Omental fat pad (tissue), 4 donors: ENCODE results near the gene FLYWCH2. TPM values are rescaled to one million over a fixed set of nuclear protein-coding genes. Genes with fewer than 3 reads are reported as not detected.

Experiments used
- ATAC-seq: fragments of 150-250 bp; one replicate; pipeline ENCODE4 v1.9.1; 2016; ENCODE audit warnings: mild to moderate bottlenecking, moderate library complexity; ENCODE audit not compliant: low FRiP score
- DNase-seq: peaks from one replicate; pipeline ENCODE4 v3.0.0-alpha.2; 2019; ENCODE audit warnings: low spot score
- total RNA-seq, 4 donors: library from RNA; depleted of rRNA; stranded (reverse); fragments of >200 nt; gene quantifications; one replicate each; pipeline ENCODE4 v1.1.0, GENCODE V29; 2016
- TF ChIP-seq, protein P1 (sequence below), 3 donors: fragments of 450-650 bp; IDR thresholded peaks; one replicate each; pipeline ENCODE4 v1.5.1; 2016 to 2017; ENCODE audit warnings: antibody characterized with exemption in 3 of 3, mild to moderate bottlenecking in 3 of 3, moderate library complexity in 2 of 3

Gene FLYWCH2
- total RNA-seq, 4 donors from 2014 or later, result 22.1 to 78.7 (median 37.3) TPM

DNA sequence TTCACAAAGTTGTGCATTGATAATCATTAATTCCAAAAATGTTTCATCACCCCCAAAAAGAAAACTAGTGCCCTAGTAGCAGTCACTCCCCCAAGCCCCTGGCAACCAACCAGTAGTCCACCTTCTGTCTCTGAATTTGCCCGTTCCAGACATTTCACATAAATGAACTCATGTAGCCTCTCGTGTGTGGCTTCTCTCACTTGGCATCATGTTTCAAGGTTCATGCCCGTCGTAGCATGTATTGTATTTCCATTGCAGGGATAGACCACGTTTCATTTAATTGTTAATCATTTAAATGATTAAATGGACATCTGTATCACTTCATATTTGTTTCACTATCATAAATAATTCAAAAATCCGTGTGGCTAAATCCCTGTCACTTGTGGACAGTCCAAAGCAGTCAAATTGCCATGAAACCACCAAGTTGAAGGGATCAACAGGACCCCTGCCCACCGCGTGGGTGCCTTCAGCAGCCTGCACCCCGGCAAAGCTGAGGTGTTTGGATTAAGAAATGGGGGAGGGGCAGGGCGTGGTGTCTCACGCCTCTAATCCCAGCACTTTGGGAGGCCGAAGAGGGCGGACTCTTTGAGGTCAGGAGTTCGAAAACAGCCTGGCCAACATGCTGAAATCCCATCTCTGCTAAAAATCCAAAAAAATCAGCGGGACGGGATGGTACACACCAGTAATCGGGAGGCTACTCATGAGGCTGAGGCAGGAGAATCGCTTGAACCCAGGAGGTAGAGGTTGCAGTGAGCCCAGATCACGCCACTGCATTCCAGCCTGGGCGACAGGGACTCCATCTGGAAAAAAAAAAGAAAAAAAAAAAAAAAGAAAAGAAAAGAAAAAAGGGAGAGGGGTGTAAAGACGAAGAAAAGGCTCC is 8.7 kb upstream of the FLYWCH2 start:
- no peak for ATAC-seq
- no peak for DNase-seq

DNA sequence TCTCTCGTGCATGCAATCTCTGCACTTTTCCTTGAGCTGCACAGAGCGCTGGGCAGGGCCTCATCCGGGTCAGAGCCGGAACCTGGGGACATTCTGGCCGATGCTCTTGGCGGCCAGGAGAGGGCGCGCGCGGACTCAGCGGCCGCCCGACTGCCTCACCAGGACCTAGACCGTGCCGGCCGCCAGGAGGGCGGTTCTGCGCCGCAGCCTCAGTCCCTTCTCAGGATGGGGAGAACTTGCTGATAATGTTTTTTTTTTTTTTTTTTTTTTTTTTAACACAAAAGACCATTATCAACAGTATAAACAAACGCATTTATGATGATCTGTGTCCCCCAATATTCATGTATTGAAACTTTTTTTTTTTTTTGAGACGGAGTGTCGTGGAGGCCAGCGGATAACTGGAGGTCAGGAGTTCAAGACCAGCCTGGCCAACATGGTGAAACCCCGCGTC is 8.1 kb upstream of the FLYWCH2 start:
- TF ChIP-seq, protein P1, sequence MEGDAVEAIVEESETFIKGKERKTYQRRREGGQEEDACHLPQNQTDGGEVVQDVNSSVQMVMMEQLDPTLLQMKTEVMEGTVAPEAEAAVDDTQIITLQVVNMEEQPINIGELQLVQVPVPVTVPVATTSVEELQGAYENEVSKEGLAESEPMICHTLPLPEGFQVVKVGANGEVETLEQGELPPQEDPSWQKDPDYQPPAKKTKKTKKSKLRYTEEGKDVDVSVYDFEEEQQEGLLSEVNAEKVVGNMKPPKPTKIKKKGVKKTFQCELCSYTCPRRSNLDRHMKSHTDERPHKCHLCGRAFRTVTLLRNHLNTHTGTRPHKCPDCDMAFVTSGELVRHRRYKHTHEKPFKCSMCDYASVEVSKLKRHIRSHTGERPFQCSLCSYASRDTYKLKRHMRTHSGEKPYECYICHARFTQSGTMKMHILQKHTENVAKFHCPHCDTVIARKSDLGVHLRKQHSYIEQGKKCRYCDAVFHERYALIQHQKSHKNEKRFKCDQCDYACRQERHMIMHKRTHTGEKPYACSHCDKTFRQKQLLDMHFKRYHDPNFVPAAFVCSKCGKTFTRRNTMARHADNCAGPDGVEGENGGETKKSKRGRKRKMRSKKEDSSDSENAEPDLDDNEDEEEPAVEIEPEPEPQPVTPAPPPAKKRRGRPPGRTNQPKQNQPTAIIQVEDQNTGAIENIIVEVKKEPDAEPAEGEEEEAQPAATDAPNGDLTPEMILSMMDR (IDR thresholded peaks at IDR 0.05), result peak in 2 of 3 donors; percentile 73 to 84
- DNase-seq (no peak), ATAC-seq (peak; percentile 97)

More for the DNA sequence above, 8.7 kb upstream of the FLYWCH2 start:
- TF ChIP-seq, protein P1 (IDR thresholded peaks at IDR 0.05), result no peak

DNA sequence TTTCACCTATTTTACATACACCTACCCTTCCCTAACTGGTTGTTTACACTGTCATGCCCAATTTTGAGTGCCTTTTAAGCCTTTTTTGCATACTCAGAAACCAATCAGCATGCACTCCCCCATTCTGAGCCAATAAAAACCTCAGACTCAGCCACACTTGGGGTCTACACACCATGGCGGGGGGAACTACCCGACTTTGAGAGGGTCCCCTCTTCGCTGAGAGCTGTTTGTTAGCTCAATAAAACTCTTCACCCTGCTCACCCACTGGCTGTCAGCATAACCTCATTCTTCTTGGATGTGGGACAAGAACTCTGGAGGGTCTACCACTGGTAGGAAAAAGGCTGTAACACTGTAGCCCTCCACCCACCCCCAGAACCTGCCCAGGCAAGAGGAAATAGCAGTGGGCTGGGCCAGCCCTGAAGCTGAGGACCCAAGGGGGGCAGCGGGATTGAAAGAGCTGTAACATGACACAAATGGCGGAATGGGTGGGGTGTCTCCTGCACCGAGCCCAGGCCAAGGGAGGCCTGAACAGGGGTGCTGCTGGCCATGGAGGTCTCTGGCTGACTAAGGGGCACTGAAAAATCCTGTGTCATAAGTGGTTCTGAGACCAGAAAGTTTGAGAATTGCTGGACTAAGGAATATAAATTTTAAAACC is 3.0 kb upstream of the FLYWCH2 start:
- ATAC-seq (no peak), DNase-seq (no peak)
- TF ChIP-seq, protein P1 (IDR thresholded peaks at IDR 0.05), result no peak

DNA sequence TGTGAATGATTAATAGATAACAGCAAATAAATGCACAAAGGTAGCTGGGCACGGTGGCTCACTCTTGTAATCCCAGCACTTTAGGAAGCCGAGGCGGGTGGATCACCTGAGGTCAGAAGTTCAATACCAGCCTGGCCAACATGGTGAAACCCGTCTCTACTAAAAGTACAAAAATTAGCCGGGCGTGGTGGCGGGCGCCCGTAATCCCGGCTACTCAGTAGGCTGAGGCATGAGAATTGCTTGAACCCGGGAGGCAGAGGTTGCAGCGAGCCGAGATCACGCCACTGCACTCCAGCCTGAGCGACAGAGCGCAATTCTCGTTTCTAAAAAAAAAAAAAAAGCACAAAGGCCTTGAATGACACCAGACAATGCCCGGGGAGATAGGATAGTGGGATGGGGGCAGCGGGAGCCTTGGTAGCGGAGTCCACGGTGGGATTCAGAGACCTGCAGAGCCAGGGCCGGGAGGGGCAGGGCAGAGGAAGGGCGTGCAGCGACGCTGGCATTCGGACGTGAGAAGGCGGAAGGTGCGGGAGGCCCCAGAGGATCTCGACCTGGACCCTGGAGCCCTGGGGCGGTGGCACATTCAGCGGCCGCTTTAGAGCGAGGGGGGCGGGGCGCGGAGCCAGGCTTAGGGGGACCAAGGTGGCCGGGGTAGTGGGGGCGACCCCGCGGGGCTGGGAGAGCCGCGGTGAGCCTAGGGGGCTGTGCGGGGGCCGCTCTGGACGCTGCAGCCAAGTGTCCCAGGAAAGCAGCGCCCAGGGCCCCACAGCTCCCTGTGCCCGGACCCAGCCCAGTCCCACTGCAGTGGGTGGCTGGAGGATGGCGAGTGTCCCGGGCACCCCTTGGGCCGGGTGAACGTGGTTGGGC is 999 bp upstream of the FLYWCH2 start:
- ATAC-seq (peak; percentile 10), DNase-seq (no peak)
- TF ChIP-seq, protein P1 (IDR thresholded peaks at IDR 0.05), result no peak

DNA sequence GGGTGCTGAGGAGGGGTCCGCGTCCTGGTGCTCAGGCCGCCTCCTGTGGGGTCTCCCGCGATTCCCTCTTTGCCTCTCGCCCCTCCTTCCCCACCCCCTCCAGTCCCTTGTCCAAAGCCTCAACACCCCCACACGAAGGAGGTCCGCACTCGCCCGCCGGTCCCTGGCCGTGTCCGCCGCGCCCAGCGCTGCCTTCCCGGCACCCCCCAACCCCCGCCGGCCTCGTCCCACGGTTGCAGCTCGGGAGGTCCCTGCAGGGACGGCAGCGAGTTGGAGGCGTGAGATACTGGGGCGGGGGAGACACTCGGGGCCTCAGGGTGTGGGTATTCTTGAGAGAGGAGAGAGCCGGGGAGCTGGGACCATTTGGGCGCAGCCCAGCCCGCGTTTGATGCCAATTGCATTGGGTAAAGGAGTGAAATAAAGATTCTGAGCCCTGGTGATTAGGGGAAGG is 468 bp downstream of the FLYWCH2 start:
- ATAC-seq (peak; percentile 17), DNase-seq (no peak)
- TF ChIP-seq, protein P1 (IDR thresholded peaks at IDR 0.05), result no peak

DNA sequence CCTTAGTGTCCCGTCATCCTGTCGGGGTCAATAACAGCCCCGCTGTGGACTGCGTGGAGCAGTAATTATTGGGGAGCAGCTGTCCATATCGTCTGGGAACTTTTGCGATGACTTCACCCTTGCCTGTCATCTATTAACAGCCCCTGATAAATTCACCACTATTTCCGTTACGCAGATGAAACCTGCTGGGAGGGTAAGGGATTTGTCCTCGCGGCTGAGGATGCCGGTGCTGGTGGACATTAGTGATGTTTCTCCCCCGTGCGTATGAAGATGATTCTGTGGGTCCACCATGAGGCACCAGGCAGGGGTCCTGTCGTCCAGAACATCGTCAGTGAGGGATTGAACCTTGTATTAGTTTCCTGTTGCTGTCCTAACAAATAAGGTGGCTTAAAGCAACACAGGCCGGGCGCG is 1.0 kb downstream of the FLYWCH2 start:
- DNase-seq (no peak), ATAC-seq (no peak)
- TF ChIP-seq, protein P1 (IDR thresholded peaks at IDR 0.05), result no peak
